Stimulated activated CD8-positive, alpha-beta memory T cell treated with anti-CD3 and anti-CD28 coated beads, Interleukin-7, amount 100 ng/mL, for 4 hours (primary cell): ENCODE data around the gene AFF2.

Experiments used
- DNase-seq, 2 donors: peaks; one replicate each; pipeline ENCODE4 v3.0.0-alpha.2; 2020; ENCODE audit warnings: low read depth in 2 of 2

AFF2 gene

GRCh38 chrX:148588649-148589310, 88.4 kb downstream of the AFF2 start:
- no peak for DNase-seq

- no peak for DNase-seq
Measured at GRCh38 chrX:148592595-148592994, 92.2 kb downstream of the AFF2 start.

GRCh38 chrX:148593146-148593545, 92.7 kb downstream of the AFF2 start:
- no peak for DNase-seq

GRCh38 chrX:148593987-148594386, 93.6 kb downstream of the AFF2 start:
- no peak for DNase-seq

GRCh38 chrX:148599404-148599803, 99.0 kb downstream of the AFF2 start:
- DNase-seq = no peak

GRCh38 chrX:148600131-148600530, 99.7 kb downstream of the AFF2 start:
- DNase-seq = no peak

GRCh38 chrX:148600581-148600980, 100.2 kb downstream of the AFF2 start:
- DNase-seq = no peak

GRCh38 chrX:148601034-148601433, 100.6 kb downstream of the AFF2 start:
- DNase-seq = no peak

GRCh38 chrX:148609515-148610327, 109.3 kb downstream of the AFF2 start:
- DNase-seq = no peak

GRCh38 chrX:148610328-148610698, 109.9 kb downstream of the AFF2 start:
- DNase-seq = no peak

- no peak for DNase-seq
Measured at GRCh38 chrX:148611993-148612392, 111.6 kb downstream of the AFF2 start.

GRCh38 chrX:148612431-148612830, 112.0 kb downstream of the AFF2 start:
- no peak for DNase-seq

GRCh38 chrX:148613636-148614035, 113.2 kb downstream of the AFF2 start:
- no peak for DNase-seq

GRCh38 chrX:148615491-148615890, 115.1 kb downstream of the AFF2 start:
- no peak for DNase-seq

- no peak for DNase-seq
Measured at GRCh38 chrX:148618470-148619445, 118.3 kb downstream of the AFF2 start.

GRCh38 chrX:148620023-148620422, 119.6 kb downstream of the AFF2 start:
- DNase-seq = no peak

GRCh38 chrX:148624951-148625474, 124.6 kb downstream of the AFF2 start:
- DNase-seq = no peak

GRCh38 chrX:148628621-148629020, 128.2 kb downstream of the AFF2 start:
- DNase-seq = no peak

GRCh38 chrX:148629434-148629833, 129.0 kb downstream of the AFF2 start:
- DNase-seq = no peak

GRCh38 chrX:148632444-148632843, 132.0 kb downstream of the AFF2 start:
- no peak for DNase-seq

- no peak for DNase-seq
Measured at GRCh38 chrX:148633218-148633908, 132.9 kb downstream of the AFF2 start.
